Peyer's patch (tissue), 4 donors: ENCODE measurements around the gene PDE6A.

Experiments
- POLR2A ChIP-seq, 2 donors: fragments of 450-650 bp; IDR thresholded peaks; one replicate each; pipeline ENCODE4 v1.5.1; 2017; ENCODE audit warnings: antibody characterized with exemption in 2 of 2, mild to moderate bottlenecking in 2 of 2, moderate library complexity in 2 of 2
- TF ChIP-seq, protein P1 (sequence below), 6 experiments: fragments of 450-650 bp in 4 of 6; fragments of 200-600 bp in 2 of 6; sonication (generic) in 1 of 6; IDR thresholded peaks; one replicate each; pipeline ENCODE4 v1.5.1; 2017 to 2019; ENCODE audit warnings: antibody characterized with exemption in 6 of 6, mild to moderate bottlenecking in 3 of 6, moderate library complexity in 1 of 6

- TF ChIP-seq, protein P1, sequence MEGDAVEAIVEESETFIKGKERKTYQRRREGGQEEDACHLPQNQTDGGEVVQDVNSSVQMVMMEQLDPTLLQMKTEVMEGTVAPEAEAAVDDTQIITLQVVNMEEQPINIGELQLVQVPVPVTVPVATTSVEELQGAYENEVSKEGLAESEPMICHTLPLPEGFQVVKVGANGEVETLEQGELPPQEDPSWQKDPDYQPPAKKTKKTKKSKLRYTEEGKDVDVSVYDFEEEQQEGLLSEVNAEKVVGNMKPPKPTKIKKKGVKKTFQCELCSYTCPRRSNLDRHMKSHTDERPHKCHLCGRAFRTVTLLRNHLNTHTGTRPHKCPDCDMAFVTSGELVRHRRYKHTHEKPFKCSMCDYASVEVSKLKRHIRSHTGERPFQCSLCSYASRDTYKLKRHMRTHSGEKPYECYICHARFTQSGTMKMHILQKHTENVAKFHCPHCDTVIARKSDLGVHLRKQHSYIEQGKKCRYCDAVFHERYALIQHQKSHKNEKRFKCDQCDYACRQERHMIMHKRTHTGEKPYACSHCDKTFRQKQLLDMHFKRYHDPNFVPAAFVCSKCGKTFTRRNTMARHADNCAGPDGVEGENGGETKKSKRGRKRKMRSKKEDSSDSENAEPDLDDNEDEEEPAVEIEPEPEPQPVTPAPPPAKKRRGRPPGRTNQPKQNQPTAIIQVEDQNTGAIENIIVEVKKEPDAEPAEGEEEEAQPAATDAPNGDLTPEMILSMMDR (IDR thresholded peaks at IDR 0.05) = no peak
- TF ChIP-seq POLR2A (IDR thresholded peaks at IDR 0.05) = no peak
These were observed 36.8 kb downstream of the PDE6A start for GRCh38 chr5:149907828-149908227.
